Caco-2 (cell line): ENCODE data around the gene IL37. TPM values are rescaled to one million over a fixed set of nuclear protein-coding genes. Genes with fewer than 3 reads are reported as not detected.

Experiments used
- BruUV-seq: library from RNA; stranded (reverse); fragments of 400-500 nt; replicated peaks from 2 replicates; lab custom pipeline; 2021; lab: Mats Ljungman, UMichigan
- CTCF ChIA-PET: fragments of 300-600 bp; sonication (Branson Sonifier 250); formaldehyde crosslinking; loops from one replicate; lab custom pipeline; 2022; ENCODE audit warnings: antibody characterized with exemption; lab: Charles Lee
- POLR2A ChIA-PET: fragments of 300-600 bp; sonication (Branson Sonifier 250); formaldehyde crosslinking; loops from one replicate; lab custom pipeline; 2022; ENCODE audit warnings: antibody characterized with exemption; lab: Charles Lee
- DNase-seq, 2 experiments: peaks; one replicate each; pipeline versions ENCODE4 v3.0.0 to v3.0.0-alpha.2; 2020 to 2022
- H3K27me3 ChIP-seq: replicated peaks from 2 replicates; pipeline ENCODE4 v1.6.0; 2011; ENCODE audit warnings: low read length; ENCODE audit not compliant: control insufficient read depth, insufficient read depth
- H3K36me3 ChIP-seq: 2 replicates; pipeline ENCODE4 v1.5.1; 2011; ENCODE audit warnings: low read length; ENCODE audit not compliant: control insufficient read depth, insufficient read depth
- H3K4me1 ChIP-seq: fragments of 250-450 bp; sonication (Bioruptor Pico); 2 replicates; pipeline ENCODE4 v1.5.1; 2020; ENCODE audit warnings: mild to moderate bottlenecking
- H3K4me3 ChIP-seq: 2 replicates; pipeline ENCODE4 v1.5.1; 2011; ENCODE audit warnings: low read depth, mild to moderate bottlenecking, control low read depth, low read length
- H3K9me3 ChIP-seq: fragments of 250-450 bp; sonication (Bioruptor Pico); 2 replicates; pipeline ENCODE4 v1.5.1; 2020; ENCODE audit warnings: mild to moderate bottlenecking, moderate library complexity
- H3K27ac Mint-ChIP-seq: one replicate; pipeline ENCODE4 v1.8.0; 2022; ENCODE audit warnings: mixed read lengths; ENCODE audit not compliant: unreplicated experiment
- H3K27me3 Mint-ChIP-seq: one replicate; pipeline ENCODE4 v1.8.0; 2022; ENCODE audit warnings: mixed read lengths; ENCODE audit not compliant: insufficient read depth, unreplicated experiment
- H3K36me3 Mint-ChIP-seq: one replicate; pipeline ENCODE4 v1.8.0; 2022; ENCODE audit warnings: mild to moderate bottlenecking, mixed read lengths; ENCODE audit not compliant: insufficient read depth, unreplicated experiment
- H3K4me1 Mint-ChIP-seq: one replicate; pipeline ENCODE4 v1.8.0; 2022; ENCODE audit warnings: low read depth, mixed read lengths; ENCODE audit not compliant: unreplicated experiment
- H3K4me3 Mint-ChIP-seq: one replicate; pipeline ENCODE4 v1.8.0; 2022; ENCODE audit warnings: mild to moderate bottlenecking, moderate library complexity, mixed read lengths; ENCODE audit not compliant: unreplicated experiment
- H3K9me3 Mint-ChIP-seq: one replicate; pipeline ENCODE4 v1.8.0; 2022; ENCODE audit warnings: mixed read lengths; ENCODE audit not compliant: unreplicated experiment
- CTCF ChIP-seq, 2 experiments: fragments of 200-600 bp in 1 of 2; IDR thresholded peaks; 1 replicate in 1 of 2; 2 replicates in 1 of 2; pipeline versions ENCODE4 v1.5.1 to v1.8.0; 2011 to 2022; ENCODE audit warnings: antibody characterized with exemption in 1 of 2, control low read depth in 1 of 2, inconsistent platforms in 1 of 2, low read depth in 1 of 2, low read length in 1 of 2, mild to moderate bottlenecking in 1 of 2, moderate library complexity in 1 of 2; ENCODE audit not compliant: insufficient read depth in 1 of 2, severe bottlenecking in 1 of 2, unreplicated experiment in 1 of 2
- intact Hi-C: fragments of 100-400 bp; cut with micrococcal nuclease; formaldehyde crosslinking; loops from one replicate; pipeline ENCODE4 v1.10.0; 2022; ENCODE audit not compliant: unreplicated experiment
- total RNA-seq: library from RNA; stranded (reverse); gene quantifications from 2 replicates; pipeline ENCODE4 v1.2.3, GENCODE V29; 2022

The IL37 gene
- total RNA-seq, 1 experiment from 2014 or later = not detected

GRCh38 chr2:112923237-112923966, 12.4 kb downstream of the IL37 start:
- CTCF ChIA-PET = interaction anchor here (0.6 to 2.8 kb wide), 3 partner anchors 18 to 210 kb away, joined by 3 to 14 read pairs (median 6); no protein-coding TSS in a partner anchor
- POLR2A ChIA-PET = no interaction called here
- H3K4me1 Mint-ChIP-seq = peaks cover 18% of the 10 kb centered on the region
- peaks cover 15% of the 10 kb centered on the region for H3K9me3 Mint-ChIP-seq
- H3K4me3 Mint-ChIP-seq = no peak overlapping the region
- no peaks in the 10 kb centered on the region for H3K36me3 ChIP-seq
- H3K9me3 ChIP-seq = no peaks in the 10 kb centered on the region
- no peaks in the 10 kb centered on the region for H3K27me3 ChIP-seq
- H3K27ac Mint-ChIP-seq = no peak overlapping the region
- TF ChIP-seq CTCF (IDR thresholded peaks at IDR 0.05; ENCODE audit: insufficient read depth in 1 of 2, low read depth in 1 of 2, low read length in 1 of 2, severe bottlenecking in 1 of 2, unreplicated experiment in 1 of 2) = no peak
- intact Hi-C loops = no loop called here
- no TSS peak for BruUV-seq
- H3K27me3 Mint-ChIP-seq = no peaks in the 10 kb centered on the region
- no peak overlapping the region for H3K4me3 ChIP-seq
- H3K36me3 Mint-ChIP-seq = no peaks in the 10 kb centered on the region
- no peak for DNase-seq
- peaks cover 29% of the 10 kb centered on the region for H3K4me1 ChIP-seq

- Mint-ChIP-seq H3K36me3 (no peaks in the 10 kb centered on the region), H3K4me3 (no peak overlapping the region), H3K9me3 (peaks cover 13% of the 10 kb centered on the region), H3K27ac (no peak overlapping the region), H3K27me3 (no peaks in the 10 kb centered on the region), H3K4me1 (peaks cover 16% of the 10 kb centered on the region)
- POLR2A ChIA-PET = no interaction called here
- Histone ChIP-seq H3K4me3 (no peak overlapping the region), H3K27me3 (no peaks in the 10 kb centered on the region), H3K9me3 (no peaks in the 10 kb centered on the region), H3K36me3 (no peaks in the 10 kb centered on the region), H3K4me1 (peaks cover 29% of the 10 kb centered on the region)
- intact Hi-C loops = no loop called here
- CTCF ChIA-PET = interaction anchor here (0.6 to 2.8 kb wide), 3 partner anchors 18 to 209 kb away, joined by 3 to 14 read pairs (median 5); no protein-coding TSS in a partner anchor
- no peak for TF ChIP-seq CTCF (IDR thresholded peaks at IDR 0.05; ENCODE audit: insufficient read depth in 1 of 2, low read depth in 1 of 2, low read length in 1 of 2, severe bottlenecking in 1 of 2, unreplicated experiment in 1 of 2)
- DNase-seq = no peak
- no TSS peak for BruUV-seq
Measured at GRCh38 chr2:112923967-112924338, 13.0 kb downstream of the IL37 start.

- no peak for DNase-seq
- H3K9me3 ChIP-seq = no peaks in the 10 kb centered on the region
- BruUV-seq = no TSS peak
- H3K36me3 ChIP-seq = no peaks in the 10 kb centered on the region
- Mint-ChIP-seq H3K27me3 (no peaks in the 10 kb centered on the region), H3K9me3 (peaks cover 9% of the 10 kb centered on the region), H3K27ac (no peak overlapping the region), H3K4me1 (peaks cover 13% of the 10 kb centered on the region), H3K4me3 (no peak overlapping the region), H3K36me3 (no peaks in the 10 kb centered on the region)
- POLR2A ChIA-PET = no interaction called here
- CTCF ChIA-PET = interaction anchor here (1.3 to 2.8 kb wide), 3 partner anchors 17 to 156 kb away, joined by 5 to 14 read pairs (median 13); no protein-coding TSS in a partner anchor
- H3K4me3 ChIP-seq = no peak overlapping the region
- TF ChIP-seq CTCF (IDR thresholded peaks at IDR 0.05; ENCODE audit: insufficient read depth in 1 of 2, low read depth in 1 of 2, low read length in 1 of 2, severe bottlenecking in 1 of 2, unreplicated experiment in 1 of 2) = no peak
- H3K27me3 ChIP-seq = no peaks in the 10 kb centered on the region
- H3K4me1 ChIP-seq = peaks cover 29% of the 10 kb centered on the region
- intact Hi-C loops = no loop called here
Measured at GRCh38 chr2:112924360-112924759, 13.4 kb downstream of the IL37 start.
